Cardiac muscle cell (in vitro differentiated cells and primary cell): Measurements from ENCODE around the gene EYA4. TPM values are rescaled to one million over a fixed set of nuclear protein-coding genes. Genes with fewer than 3 reads are reported as not detected.

ENCODE experiments used
- DNase-seq, 2 donors: peaks; one replicate each; pipeline versions ENCODE4 v3.0.0 to v3.0.0-alpha.2; 2010 to 2017; ENCODE audit warnings: low read depth in 1 of 2, low spot score in 1 of 2
- H3K27ac ChIP-seq: fragments of 200-600 bp; sonication (generic); 2 replicates; pipeline ENCODE4 v1.5.1; 2016
- H3K27me3 ChIP-seq: fragments of 200-600 bp; sonication (generic); 2 replicates; pipeline ENCODE4 v1.6.0; 2016; ENCODE audit warnings: control low read depth
- H3K36me3 ChIP-seq: fragments of 200-600 bp; sonication (generic); 2 replicates; pipeline ENCODE4 v1.5.1; 2016; ENCODE audit warnings: control low read depth
- H3K4me1 ChIP-seq: fragments of 200-600 bp; sonication (generic); 2 replicates; pipeline ENCODE4 v1.8.1; 2017; ENCODE audit warnings: low read depth, mild to moderate bottlenecking, mixed run types
- H3K4me3 ChIP-seq: fragments of 200-600 bp; sonication (generic); 2 replicates; pipeline ENCODE4 v1.5.1; 2016; ENCODE audit warnings: mild to moderate bottlenecking
- H3K9me3 ChIP-seq: fragments of 200-600 bp; sonication (generic); 2 replicates; pipeline ENCODE4 v1.5.1; 2017; ENCODE audit warnings: low read depth, mild to moderate bottlenecking, control low read depth
- polyA plus RNA-seq: library from polyadenylated mRNA; unstranded; fragments of >200 nt; fragmentation: Nextera tagmentation; extraction: Ambion mirVana; gene quantifications from 2 replicates; pipeline ENCODE4 v1.2.1, GENCODE V29; 2016
- total RNA-seq: library from RNA; depleted of rRNA; stranded (reverse); fragments of >200 nt; gene quantifications from 2 replicates; pipeline ENCODE4 v1.2.3, GENCODE V29; 2016
- TF ChIP-seq, protein P1 (sequence below): IDR thresholded peaks from 2 replicates; pipeline ENCODE4 v1.5.1; 2012; ENCODE audit warnings: low read depth, mild to moderate bottlenecking, low read length

Gene EYA4
- total and polyA plus RNA-seq, 2 experiments from 2014 or later: 0.03 to 0.11 TPM

DNA sequence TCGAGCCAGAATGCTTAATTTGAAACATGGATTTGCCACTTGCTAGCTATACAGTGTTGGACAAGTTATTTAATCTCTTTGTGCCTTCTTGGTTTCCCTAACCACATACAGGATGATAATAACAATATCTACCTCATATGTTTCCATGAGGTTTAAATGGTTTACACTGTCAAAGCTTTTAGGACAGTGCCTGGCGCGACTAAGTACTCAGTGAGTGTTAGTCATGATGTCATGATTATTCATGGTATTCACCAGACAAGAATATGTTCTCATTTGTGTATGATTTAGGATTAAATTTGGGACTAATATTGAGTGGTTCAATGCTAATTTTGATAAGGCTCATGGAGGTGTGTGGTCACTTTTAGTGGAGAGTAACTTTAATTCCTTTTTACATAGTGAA lies 167.4 kb downstream of the EYA4 start:
- Histone ChIP-seq H3K27me3 (no peaks in the 10 kb centered on the region), H3K27ac (no peak overlapping the region), H3K9me3 (no peaks in the 10 kb centered on the region), H3K4me1 (peaks cover 12% of the 10 kb centered on the region), H3K36me3 (no peaks in the 10 kb centered on the region), H3K4me3 (no peak overlapping the region)
- DNase-seq: no peak
- TF ChIP-seq, protein P1, sequence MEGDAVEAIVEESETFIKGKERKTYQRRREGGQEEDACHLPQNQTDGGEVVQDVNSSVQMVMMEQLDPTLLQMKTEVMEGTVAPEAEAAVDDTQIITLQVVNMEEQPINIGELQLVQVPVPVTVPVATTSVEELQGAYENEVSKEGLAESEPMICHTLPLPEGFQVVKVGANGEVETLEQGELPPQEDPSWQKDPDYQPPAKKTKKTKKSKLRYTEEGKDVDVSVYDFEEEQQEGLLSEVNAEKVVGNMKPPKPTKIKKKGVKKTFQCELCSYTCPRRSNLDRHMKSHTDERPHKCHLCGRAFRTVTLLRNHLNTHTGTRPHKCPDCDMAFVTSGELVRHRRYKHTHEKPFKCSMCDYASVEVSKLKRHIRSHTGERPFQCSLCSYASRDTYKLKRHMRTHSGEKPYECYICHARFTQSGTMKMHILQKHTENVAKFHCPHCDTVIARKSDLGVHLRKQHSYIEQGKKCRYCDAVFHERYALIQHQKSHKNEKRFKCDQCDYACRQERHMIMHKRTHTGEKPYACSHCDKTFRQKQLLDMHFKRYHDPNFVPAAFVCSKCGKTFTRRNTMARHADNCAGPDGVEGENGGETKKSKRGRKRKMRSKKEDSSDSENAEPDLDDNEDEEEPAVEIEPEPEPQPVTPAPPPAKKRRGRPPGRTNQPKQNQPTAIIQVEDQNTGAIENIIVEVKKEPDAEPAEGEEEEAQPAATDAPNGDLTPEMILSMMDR: no peak

DNA sequence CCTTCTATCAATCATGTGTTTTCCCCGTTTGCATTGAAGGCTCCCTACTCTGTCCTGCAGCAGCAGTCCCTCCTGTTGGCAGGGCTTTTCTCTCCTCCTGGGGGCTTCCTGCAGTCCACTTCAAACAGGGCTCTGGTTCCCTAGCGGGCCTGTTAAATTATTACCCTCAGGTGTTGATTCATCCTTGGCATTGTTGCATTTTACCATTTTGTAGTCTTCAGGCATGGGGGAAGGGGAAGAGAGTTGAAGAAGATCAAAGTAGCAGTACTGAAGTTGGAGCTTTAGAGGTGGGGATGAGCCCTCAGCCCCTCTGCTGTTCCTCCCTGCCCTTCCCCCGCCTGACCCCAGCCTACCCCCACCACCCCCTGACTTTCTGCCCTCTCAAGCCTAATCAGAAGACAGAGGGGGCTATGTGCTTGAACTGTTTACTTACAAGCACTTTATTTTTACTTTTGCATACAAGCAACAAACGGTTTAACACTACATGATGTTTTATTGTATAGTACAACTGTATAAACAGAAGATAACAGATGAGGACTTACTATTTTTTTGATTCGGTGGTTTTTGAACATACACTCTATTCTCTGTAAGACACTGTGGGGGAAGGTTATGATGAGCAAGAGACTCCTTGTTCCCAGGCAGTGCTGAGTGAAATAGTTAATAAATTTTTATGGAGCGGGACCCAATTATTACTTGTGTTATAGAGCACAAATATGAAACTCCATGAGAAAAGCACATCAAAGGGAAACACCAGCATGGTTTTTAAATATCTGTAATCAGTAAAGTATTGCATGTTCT lies 169.7 kb downstream of the EYA4 start:
- Histone ChIP-seq H3K27ac (no peak overlapping the region), H3K27me3 (no peaks in the 10 kb centered on the region), H3K9me3 (no peaks in the 10 kb centered on the region), H3K4me3 (no peak overlapping the region), H3K36me3 (no peaks in the 10 kb centered on the region), H3K4me1 (peaks cover 12% of the 10 kb centered on the region)
- no peak for DNase-seq
- TF ChIP-seq, protein P1: no peak

DNA sequence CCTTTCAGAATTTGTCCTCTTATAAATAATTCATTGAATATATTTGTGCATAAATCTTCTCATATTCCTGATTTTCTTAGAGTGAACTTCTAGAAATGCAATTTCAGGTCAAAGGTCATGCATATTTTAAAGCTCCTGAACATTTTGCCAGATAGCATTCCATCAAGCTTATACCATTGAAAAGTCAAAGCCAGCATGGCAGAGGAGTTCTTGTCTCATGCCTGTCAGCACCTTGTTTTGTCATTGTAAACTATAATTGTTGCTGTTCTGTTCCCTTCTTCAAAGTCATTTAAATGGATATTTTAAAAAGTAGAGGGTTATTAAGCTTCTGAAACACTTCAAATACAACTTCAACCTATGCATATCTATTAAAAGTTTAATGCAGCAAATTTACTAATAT lies 170.6 kb downstream of the EYA4 start:
- no peaks in the 10 kb centered on the region for H3K36me3 ChIP-seq
- TF ChIP-seq, protein P1: no peak
- DNase-seq: no peak
- H3K27ac ChIP-seq: no peak overlapping the region
- no peaks in the 10 kb centered on the region for H3K9me3 ChIP-seq
- no peaks in the 10 kb centered on the region for H3K27me3 ChIP-seq
- H3K4me3 ChIP-seq: no peak overlapping the region
- peaks cover 12% of the 10 kb centered on the region for H3K4me1 ChIP-seq

DNA sequence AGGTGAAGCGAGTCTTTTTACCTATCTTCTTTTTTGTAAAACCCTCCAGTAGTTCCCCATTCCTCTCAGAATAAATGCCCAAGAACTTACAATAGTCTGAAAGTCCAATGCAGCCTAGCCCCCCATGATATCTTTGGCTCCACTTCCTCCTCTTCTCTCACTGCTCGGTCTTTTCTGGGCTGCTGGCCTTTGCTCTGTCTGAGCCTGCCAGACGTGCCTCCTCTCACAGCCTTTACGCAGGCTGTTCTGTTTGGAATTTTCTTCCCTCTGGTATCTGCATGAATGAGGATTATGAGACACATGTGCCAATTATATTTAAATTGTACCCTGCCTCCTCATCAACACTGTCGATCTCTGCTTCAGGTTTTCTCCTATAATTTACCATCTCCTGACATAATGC lies 174.1 kb downstream of the EYA4 start:
- H3K36me3 ChIP-seq: no peaks in the 10 kb centered on the region
- peaks cover 12% of the 10 kb centered on the region for H3K4me1 ChIP-seq
- no peak overlapping the region for H3K4me3 ChIP-seq
- TF ChIP-seq, protein P1: no peak
- H3K9me3 ChIP-seq: no peaks in the 10 kb centered on the region
- DNase-seq: no peak
- H3K27me3 ChIP-seq: no peaks in the 10 kb centered on the region
- no peak overlapping the region for H3K27ac ChIP-seq

DNA sequence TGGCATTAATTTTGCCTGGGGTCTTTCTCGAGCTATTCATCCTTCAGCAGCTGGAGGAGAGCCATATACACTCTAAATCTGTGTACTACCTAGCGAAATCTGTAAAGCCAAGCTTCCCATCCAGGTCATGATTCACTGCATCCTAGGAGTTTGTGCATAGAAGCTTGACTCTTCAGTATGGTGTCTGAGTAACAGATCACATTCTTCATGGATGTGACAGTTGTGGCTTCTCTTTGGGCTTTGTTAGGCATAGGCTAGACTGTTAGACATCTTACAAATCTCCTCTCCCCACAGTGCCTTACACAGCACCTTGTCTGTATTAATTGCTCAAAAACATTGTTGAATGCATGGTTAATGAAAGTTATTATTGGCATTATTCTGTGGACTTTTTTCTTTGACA lies 177.0 kb downstream of the EYA4 start:
- TF ChIP-seq, protein P1: no peak
- no peak for DNase-seq
- Histone ChIP-seq H3K27ac (no peak overlapping the region), H3K36me3 (no peaks in the 10 kb centered on the region), H3K4me1 (no peaks in the 10 kb centered on the region), H3K27me3 (no peaks in the 10 kb centered on the region), H3K4me3 (no peak overlapping the region), H3K9me3 (no peaks in the 10 kb centered on the region)
